Lower leg skin (tissue), 3 donors: ENCODE measurements around the gene HAND1.

Experiments used
- CTCF ChIP-seq, 3 donors: fragments of 450-650 bp; IDR thresholded peaks; one replicate each; pipeline ENCODE4 v1.5.1; 2016; ENCODE audit warnings: antibody characterized with exemption in 3 of 3, mild to moderate bottlenecking in 3 of 3, moderate library complexity in 2 of 3
- POLR2A ChIP-seq, 2 donors: fragments of 450-650 bp; IDR thresholded peaks; one replicate each; pipeline ENCODE4 v1.6.1; 2016 to 2017; ENCODE audit warnings: antibody characterized with exemption in 2 of 2, mild to moderate bottlenecking in 1 of 2, moderate library complexity in 1 of 2

GRCh38 chr5:154498994-154499393 is 21.0 kb upstream of the HAND1 start:
- no peak for TF ChIP-seq POLR2A (IDR thresholded peaks at IDR 0.05)
- TF ChIP-seq CTCF (IDR thresholded peaks at IDR 0.05) = no peak
